A549 (cell line): Measurements from ENCODE around the gene ADARB1. TPM values are rescaled to one million over a fixed set of nuclear protein-coding genes. Genes with fewer than 3 reads are reported as not detected.

ENCODE experiments used
- ATAC-seq, 2 experiments: fragments of 200-7000 bp in 1 of 2; fragments of >200 bp in 1 of 2; cut with Nextera tagmentation in 1 of 2; cut with Tn5 transposase in 1 of 2; 3 replicates each; pipeline versions ENCODE4 v1.8.0 to v1.9.1; 2018 to 2020; ENCODE audit warnings: mild to moderate bottlenecking in 1 of 2, moderate library complexity in 1 of 2
- CTCF ChIA-PET: fragments of 300-600 bp; sonication (Branson Sonifier 250); formaldehyde crosslinking; extraction: SDS; loops from one replicate; lab custom pipeline; 2021; ENCODE audit warnings: antibody characterized with exemption, inconsistent platforms; lab: Yijun Ruan, JAX
- POLR2A ChIA-PET: fragments of 350-600 bp; formaldehyde crosslinking; extraction: SDS; loops from one replicate; lab custom pipeline; 2021; ENCODE audit warnings: antibody characterized with exemption, inconsistent platforms; lab: Yijun Ruan, JAX
- DNase-seq, 2 experiments: peaks; one replicate each; pipeline versions ENCODE4 v3.0.0 to v3.0.0-alpha.2; 2011 to 2016; ENCODE audit warnings: low read depth in 1 of 2, low spot score in 1 of 2
- FAIRE-seq: peaks from 2 replicates; lab custom pipeline; 2011; peaks lifted over from hg19 to GRCh38; lab: Jason Lieb, UNC
- H3K27ac ChIP-seq, 2 experiments: fragments of >200 bp; sonication (Bioruptor Twin); formaldehyde crosslinking; 3 replicates each; pipeline ENCODE4 v1.5.1; 2016 to 2017
- H3K4me1 ChIP-seq: fragments of >200 bp; sonication (Bioruptor Twin); formaldehyde crosslinking; 3 replicates; pipeline ENCODE4 v1.6.1; 2016
- H3K4me2 ChIP-seq: fragments of >200 bp; sonication (Bioruptor Twin); formaldehyde crosslinking; 3 replicates; pipeline ENCODE4 v1.6.1; 2016
- H3K4me3 ChIP-seq: fragments of >200 bp; sonication (Bioruptor Twin); formaldehyde crosslinking; 3 replicates; pipeline ENCODE4 v1.5.1; 2016
- H3K9me3 ChIP-seq: fragments of >200 bp; sonication (Bioruptor Twin); formaldehyde crosslinking; 3 replicates; pipeline ENCODE4 v1.6.1; 2016
- BHLHE40 ChIP-seq: IDR thresholded peaks from 2 replicates; pipeline ENCODE4 v1.6.1; 2012; ENCODE audit warnings: low read depth, low read length, inconsistent platforms
- CBX2 ChIP-seq: fragments of 200-600 bp; sonication (generic); IDR thresholded peaks from 2 replicates; pipeline ENCODE4 v1.6.1; 2016; ENCODE audit warnings: low read depth, mild to moderate bottlenecking, borderline replicate concordance
- CHD2 ChIP-seq: fragments of 150-350 bp; IDR thresholded peaks from 2 replicates; pipeline ENCODE4 v1.6.1; 2014; ENCODE audit warnings: low read length; ENCODE audit not compliant: partially characterized antibody
- EHMT2 ChIP-seq: fragments of 200-600 bp; sonication (generic); IDR thresholded peaks from 2 replicates; pipeline ENCODE4 v1.6.1; 2016; ENCODE audit warnings: antibody characterized with exemption, low read depth, mild to moderate bottlenecking, moderate library complexity
- FOSL2 ChIP-seq, 2 experiments: fragments of 450-650 bp in 1 of 2; fragments of >200 bp in 1 of 2; sonication (Bioruptor Twin) in 1 of 2; formaldehyde crosslinking; IDR thresholded peaks; 2 replicates each; pipeline versions ENCODE4 v1.5.0 to v1.6.1; 2016 to 2020; ENCODE audit warnings: mild to moderate bottlenecking in 1 of 2, moderate library complexity in 1 of 2
- HEYL ChIP-seq: fragments of 250-450 bp; sonication (Bioruptor Pico); IDR thresholded peaks from 2 replicates; pipeline ENCODE4 v1.8.0; 2021; ENCODE audit warnings: mild to moderate bottlenecking, moderate library complexity
- HOXA7 ChIP-seq: fragments of 250-450 bp; sonication (Bioruptor Pico); IDR thresholded peaks from 2 replicates; pipeline ENCODE4 v1.5.0; 2020; ENCODE audit warnings: mild to moderate bottlenecking, moderate library complexity
- HOXB5 ChIP-seq: fragments of 250-450 bp; sonication (Bioruptor Pico); IDR thresholded peaks from 2 replicates; pipeline ENCODE4 v1.5.0; 2020; ENCODE audit warnings: mild to moderate bottlenecking, moderate library complexity
- JUNB ChIP-seq: fragments of >200 bp; sonication (Bioruptor Twin); formaldehyde crosslinking; IDR thresholded peaks from 2 replicates; pipeline ENCODE4 v1.6.1; 2016
- MAZ ChIP-seq: fragments of 150-350 bp; IDR thresholded peaks from 2 replicates; pipeline ENCODE4 v1.6.1; 2014; ENCODE audit warnings: antibody characterized with exemption, low read depth, low read length, borderline replicate concordance
- RFX5 ChIP-seq: fragments of 450-650 bp; IDR thresholded peaks from 2 replicates; pipeline ENCODE4 v1.7.1; 2014; ENCODE audit warnings: antibody characterized with exemption, mild to moderate bottlenecking, moderate library complexity
- SREBF2 ChIP-seq: fragments of 450-650 bp; IDR thresholded peaks from 2 replicates; pipeline ENCODE4 v1.6.1; 2014; ENCODE audit warnings: mild to moderate bottlenecking, moderate library complexity
- ZFP36 ChIP-seq: fragments of 450-650 bp; IDR thresholded peaks from 2 replicates; pipeline ENCODE4 v1.6.1; 2014; ENCODE audit warnings: borderline replicate concordance; ENCODE audit not compliant: partially characterized antibody
- ZNF302 ChIP-seq: fragments of 250-450 bp; sonication (Bioruptor Pico); IDR thresholded peaks from 2 replicates; pipeline ENCODE4 v1.9.0; 2021; ENCODE audit warnings: inconsistent platforms, mild to moderate bottlenecking, moderate library complexity
- WGBS: methylation state at CpG from one replicate; pipeline ENCODE4 v1.1.6; 2017; ENCODE audit errors: missing lambda C conversion rate; 5-methylcytosine and 5-hydroxymethylcytosine counted together
- polyA plus RNA-seq, 4 experiments: library from polyadenylated mRNA; depleted of rRNA in 3 of 4; stranded (reverse); fragments of >200 nt; fragmentation: RNase III in 1 of 4; extraction: RNeasy Plus Mini Kit Qiagen cat#74134 plus additional on column Dnase treatment in 1 of 4; gene quantifications; 2 replicates in 3 of 4; 3 replicates in 1 of 4; pipeline ENCODE4 v1.2.3, GENCODE V29; 2011 to 2017
- TF ChIP-seq, protein P1 (sequence below): fragments of 450-650 bp; IDR thresholded peaks from 2 replicates; pipeline ENCODE4 v1.6.1; 2014; ENCODE audit warnings: antibody characterized with exemption
- TF ChIP-seq, protein P2 (sequence below): fragments of >200 bp; sonication (Bioruptor Twin); formaldehyde crosslinking; IDR thresholded peaks from 2 replicates; pipeline ENCODE4 v1.6.1; 2016

The ADARB1 gene
- polyA plus RNA-seq, 2 of the 4 experiments (the other 2 are of a cell fraction), result 3.2 to 5.7 TPM

DNA sequence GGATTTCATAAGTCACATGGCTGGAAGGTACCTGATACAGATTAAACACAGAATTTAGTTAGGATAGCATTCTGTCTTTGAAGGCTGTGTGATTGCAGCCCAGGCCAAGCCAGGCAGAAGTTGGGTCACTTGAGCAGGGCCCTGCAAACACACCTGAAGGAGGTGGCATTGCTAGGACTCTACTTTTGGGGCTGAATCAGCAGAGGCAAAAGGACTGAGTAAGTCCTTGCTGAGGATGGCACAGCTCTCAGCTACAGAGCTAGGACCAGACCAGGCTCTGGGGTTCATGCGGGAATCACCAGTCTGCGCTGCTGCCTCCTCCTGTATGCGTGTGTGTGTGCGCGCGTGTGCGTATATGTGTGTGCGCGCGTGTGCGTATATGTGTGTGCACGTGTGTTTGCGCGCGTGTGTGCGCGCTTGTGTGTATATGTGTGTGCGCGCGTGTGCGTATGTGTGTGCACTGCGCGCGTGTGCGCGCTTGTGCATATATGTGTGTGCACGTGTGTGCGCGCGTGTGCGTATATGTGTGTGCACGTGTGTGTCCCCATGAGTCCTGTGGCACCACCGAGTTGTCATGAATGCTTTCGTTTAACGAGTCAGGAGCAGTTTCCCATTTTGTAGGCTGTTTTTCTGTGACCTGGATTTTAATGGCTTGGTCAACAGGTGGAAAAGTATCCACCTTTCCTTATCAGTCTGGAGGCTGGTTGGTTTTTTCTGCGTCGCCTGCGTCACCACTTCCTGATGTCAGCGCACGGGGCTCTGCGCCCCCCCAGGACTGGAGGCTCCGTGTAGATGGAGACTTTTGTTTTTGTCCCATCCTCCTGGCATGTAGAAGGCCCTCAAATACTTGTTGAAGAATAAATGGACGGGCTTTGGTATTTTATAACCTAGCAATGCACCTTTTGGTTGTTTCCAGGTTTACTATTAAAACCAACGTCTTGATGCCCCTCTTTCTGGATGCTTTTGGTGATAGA, 34.7 kb downstream of the ADARB1 start (continued):
- TF ChIP-seq HEYL (no peak), HOXB5 (no peak), HOXA7 (CRISPR knock-in tag) (no peak), RFX5 (no peak)
- TF ChIP-seq, protein P1, sequence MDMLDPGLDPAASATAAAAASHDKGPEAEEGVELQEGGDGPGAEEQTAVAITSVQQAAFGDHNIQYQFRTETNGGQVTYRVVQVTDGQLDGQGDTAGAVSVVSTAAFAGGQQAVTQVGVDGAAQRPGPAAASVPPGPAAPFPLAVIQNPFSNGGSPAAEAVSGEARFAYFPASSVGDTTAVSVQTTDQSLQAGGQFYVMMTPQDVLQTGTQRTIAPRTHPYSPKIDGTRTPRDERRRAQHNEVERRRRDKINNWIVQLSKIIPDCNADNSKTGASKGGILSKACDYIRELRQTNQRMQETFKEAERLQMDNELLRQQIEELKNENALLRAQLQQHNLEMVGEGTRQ, result no peak
- TF ChIP-seq, protein P2, sequence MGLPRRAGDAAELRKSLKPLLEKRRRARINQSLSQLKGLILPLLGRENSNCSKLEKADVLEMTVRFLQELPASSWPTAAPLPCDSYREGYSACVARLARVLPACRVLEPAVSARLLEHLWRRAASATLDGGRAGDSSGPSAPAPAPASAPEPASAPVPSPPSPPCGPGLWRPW, result no peak

DNA sequence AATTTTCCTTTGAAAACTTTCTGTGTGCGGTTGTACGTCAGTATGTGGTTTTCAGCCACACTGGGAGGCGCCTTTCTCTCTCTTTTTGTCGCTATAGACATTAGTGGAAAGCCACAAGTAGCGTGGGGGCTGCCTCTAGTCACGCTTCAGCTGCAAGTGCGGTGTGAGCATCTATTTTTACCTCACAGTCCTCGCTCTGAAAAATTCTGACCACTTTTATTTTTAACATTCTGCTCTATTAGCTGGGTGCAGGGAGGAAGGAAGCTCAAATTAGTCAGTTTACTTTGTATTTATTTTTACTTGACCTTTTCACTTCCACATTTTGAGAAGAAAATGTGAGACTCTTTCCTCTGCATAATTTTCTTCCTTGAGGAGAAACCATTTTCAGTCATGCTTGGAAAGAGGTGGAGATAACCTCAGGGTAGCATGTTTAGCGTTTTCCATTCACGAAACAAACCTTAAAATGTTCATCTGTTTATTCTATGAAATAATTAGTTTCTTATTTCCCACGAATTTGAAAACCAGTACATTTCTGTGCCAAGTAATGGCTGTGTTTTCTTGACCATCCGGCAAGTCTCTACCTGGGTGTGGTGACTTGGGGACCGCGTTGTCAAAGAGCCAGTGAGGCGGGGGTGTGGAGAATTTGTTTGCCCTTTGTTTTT, 35.6 kb downstream of the ADARB1 start:
- POLR2A ChIA-PET, result no interaction called here
- 80% methylated on average over 15 of the region's 15 CpGs for WGBS
- DNase-seq (no peak), ATAC-seq (no peak), FAIRE-seq (no peak)
- Histone ChIP-seq H3K9me3 (no peaks in the 10 kb centered on the region), H3K27ac (no peak overlapping the region), H3K4me3 (no peak overlapping the region), H3K4me2 (no peak overlapping the region), H3K4me1 (no peaks in the 10 kb centered on the region; the same call in 2 of the 3 replicates)
- CTCF ChIA-PET, result interaction anchor here (1.1 to 2.0 kb wide), 2 partner anchors 8 to 11 kb away, joined by 5 to 7 read pairs; no protein-coding TSS in a partner anchor
- TF ChIP-seq MAZ (no peak), ZFP36 (no peak), FOSL2 (IDR thresholded peaks at IDR 0.05) (no peak), FOSL2 (CRISPR knock-in tag; IDR thresholded peaks at IDR 0.05) (no peak), ZNF302 (CRISPR knock-in tag) (no peak)

DNA sequence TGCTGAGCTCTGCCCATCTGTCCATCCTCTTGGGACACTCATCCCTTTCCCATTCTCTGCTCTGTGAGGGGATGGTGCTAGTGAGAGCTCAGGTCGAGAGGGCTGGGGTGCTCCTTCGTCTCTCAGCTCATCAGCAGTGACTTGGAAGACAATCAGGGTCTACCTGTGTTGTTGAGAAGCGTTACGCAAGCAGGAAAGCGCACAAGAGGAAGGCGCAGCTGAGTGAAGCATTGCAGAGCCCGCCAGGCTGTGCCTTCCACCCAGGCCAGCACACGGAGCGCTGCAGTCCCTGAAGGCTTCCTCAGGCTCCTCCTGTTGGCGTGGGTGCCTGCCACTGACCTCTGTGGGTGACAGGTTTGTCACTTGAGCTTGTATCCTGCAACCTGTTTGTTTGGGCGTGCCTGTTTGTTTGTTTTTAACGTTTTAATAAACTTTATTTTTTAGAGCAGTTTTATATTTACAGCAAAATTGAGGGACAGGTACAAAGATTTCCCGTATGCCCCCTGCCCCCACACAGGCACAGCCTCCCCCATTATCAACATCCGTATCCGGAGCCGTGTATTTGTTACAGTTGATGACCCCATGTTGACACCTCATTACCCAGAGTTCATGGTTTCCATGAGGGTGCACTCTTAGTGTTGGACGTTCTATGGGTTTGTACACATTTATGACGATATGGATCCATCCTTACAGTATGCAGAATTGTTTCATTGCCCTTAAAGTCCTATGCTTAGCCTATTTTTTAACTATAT, 36.7 kb downstream of the ADARB1 start:
- Histone ChIP-seq H3K9me3 (no peaks in the 10 kb centered on the region), H3K4me1 (no peaks in the 10 kb centered on the region), H3K4me3 (no peak overlapping the region), H3K27ac (no peak overlapping the region), H3K4me2 (no peak overlapping the region)
- ATAC-seq (no peak), FAIRE-seq (no peak), DNase-seq (no peak)
- 65% methylated on average over 12 of the region's 18 CpGs for WGBS
- TF ChIP-seq CHD2, result no peak
- no peak for TF ChIP-seq MAZ
- no peak for TF ChIP-seq BHLHE40
- TF ChIP-seq JUNB, result no peak
- ChIA-PET CTCF (interaction anchor here (1.1 to 2.0 kb wide), 2 partner anchors 9 to 12 kb away, joined by 5 to 7 read pairs; no protein-coding TSS in a partner anchor), POLR2A (no interaction called here)

DNA sequence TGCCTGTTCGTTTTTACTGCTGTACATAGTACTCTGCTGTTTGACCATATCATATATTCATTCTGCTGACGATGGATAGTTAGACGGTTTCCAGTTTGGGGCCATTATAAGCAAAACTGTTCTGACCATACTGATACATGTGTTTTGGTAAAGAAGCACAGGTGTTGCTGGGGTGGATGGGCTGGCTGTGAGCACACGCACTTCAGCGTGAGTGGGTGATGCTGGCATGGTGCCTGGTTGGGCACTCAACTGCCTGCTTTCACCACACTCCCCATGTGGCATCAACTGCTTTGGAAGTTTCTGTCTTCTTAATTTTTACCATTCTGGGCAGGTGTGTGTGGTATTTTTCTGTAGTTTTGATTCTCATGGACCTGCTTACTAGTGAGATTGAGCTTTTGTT, 37.3 kb downstream of the ADARB1 start:
- DNase-seq (no peak), ATAC-seq (no peak), FAIRE-seq (no peak)
- no peaks in the 10 kb centered on the region for H3K4me1 ChIP-seq
- TF ChIP-seq EHMT2, result no peak
- TF ChIP-seq CHD2, result no peak
- no peak for TF ChIP-seq HEYL
- no peak for TF ChIP-seq SREBF2
- no peak for TF ChIP-seq CBX2
- TF ChIP-seq ZFP36, result no peak
- TF ChIP-seq, protein P2, result no peak
- ChIA-PET CTCF (interaction anchor here (1.3 to 2.0 kb wide), 2 partner anchors 13 to 17 kb away, joined by 5 to 7 read pairs; no protein-coding TSS in a partner anchor), POLR2A (no interaction called here)
- 76% methylated on average over 5 of the region's 5 CpGs for WGBS
- no peaks in the 10 kb centered on the region for H3K9me3 ChIP-seq
- no peak overlapping the region for H3K4me3 ChIP-seq
- no peak overlapping the region for H3K27ac ChIP-seq
- H3K4me2 ChIP-seq, result no peak overlapping the region
